Measurements from ENCODE around the gene MTHFD2L. TPM values are rescaled to one million over a fixed set of nuclear protein-coding genes. Genes with fewer than 3 reads are reported as not detected.
A peak's percentile ranks its signal among the peaks of the same experiment; 100 is the strongest.

Gene MTHFD2L
- total RNA-seq, 1 experiment from 2014 or later, result 11.6 TPM

GRCh38 chr4:74108457-74109115 lies 49.3 kb upstream of the MTHFD2L start:
- no peak overlapping the region for H3K27ac ChIP-seq (ENCODE audit: insufficient read length, low read depth, low read length)

More at GRCh38 chr4:74108457-74109115, 49.3 kb upstream of the MTHFD2L start:
- no peaks in the 10 kb centered on the region for H3K36me3 Mint-ChIP-seq (ENCODE audit: insufficient read depth in 1 of 3, low read depth in 3 of 3)
- H3K27ac Mint-ChIP-seq, result peak overlapping the region in 1 of 3 experiments; percentile 48; a peak in 1 of 7 replicates
- Histone ChIP-seq H3K9me3 (ENCODE audit: control insufficient read depth, low read depth, low read length) (no peaks in the 10 kb centered on the region), H3K4me2 (ENCODE audit: insufficient read depth, insufficient read length, low read length) (no peak overlapping the region), H3T11ph (ENCODE audit: low read length) (no peak overlapping the region), H2AFZ (ENCODE audit: low read length) (no peak overlapping the region), H4K8ac (replicated peaks; ENCODE audit: insufficient read length, low read depth, low read length) (no peak overlapping the region), H3K79me2 (ENCODE audit: insufficient read depth, low read length) (no peaks in the 10 kb centered on the region), H2BK15ac (ENCODE audit: low read depth, low read length) (no peak overlapping the region), H3K9ac (ENCODE audit: extremely low read depth, insufficient read length, low read length) (no peak overlapping the region), H4K5ac (ENCODE audit: insufficient read length, low read depth, low read length) (no peak overlapping the region), H3K4ac (ENCODE audit: low read depth, low read length) (no peak overlapping the region), H4K20me1 (ENCODE audit: control insufficient read depth, insufficient read depth, insufficient read length) (no peaks in the 10 kb centered on the region), H3K23me2 (ENCODE audit: insufficient read length, low read depth, low read length, poor library complexity, severe bottlenecking) (no peaks in the 10 kb centered on the region), H3K18ac (ENCODE audit: insufficient read length, low read depth, low read length) (no peak overlapping the region), H2BK120ac (ENCODE audit: low read depth, low read length, poor library complexity, severe bottlenecking) (no peak overlapping the region), H3K79me1 (ENCODE audit: insufficient read depth, low read depth, low read length, poor library complexity, severe bottlenecking) (no peaks in the 10 kb centered on the region), H4K91ac (ENCODE audit: insufficient read length, low read depth, low read length) (no peak overlapping the region), H3K56ac (ENCODE audit: insufficient read length, low read depth, low read length) (no peak overlapping the region), H2AK5ac (ENCODE audit: insufficient read length, low read length) (no peak overlapping the region), H3K27me3 (ENCODE audit: insufficient read depth, low read length) (no peaks in the 10 kb centered on the region), H3K4me1 (ENCODE audit: insufficient read depth, low read length) (no peaks in the 10 kb centered on the region), H2BK5ac (ENCODE audit: insufficient read length, low read length) (no peak overlapping the region), H2BK20ac (ENCODE audit: low read depth, low read length, poor library complexity, severe bottlenecking) (no peak overlapping the region), H3K14ac (ENCODE audit: insufficient read depth, low read length) (no peak overlapping the region), H2BK12ac (ENCODE audit: insufficient read length, low read depth, low read length) (no peak overlapping the region), H3K23ac (ENCODE audit: insufficient read length, low read depth, low read length) (no peak overlapping the region)
- H3K4me3 Mint-ChIP-seq, result no peak overlapping the region
- no peaks in the 10 kb centered on the region for H3K9me3 Mint-ChIP-seq
- WGBS (ENCODE audit: extremely low coverage, insufficient read length, low lambda C conversion rate), result no CpG with 5 or more reads among the region's 1 CpG
- DNase-seq, result no peak
- H3K4me1 Mint-ChIP-seq, result peaks cover 17 to 27% of the 10 kb centered on the region in 2 experiments
- TF ChIP-seq, protein P1, sequence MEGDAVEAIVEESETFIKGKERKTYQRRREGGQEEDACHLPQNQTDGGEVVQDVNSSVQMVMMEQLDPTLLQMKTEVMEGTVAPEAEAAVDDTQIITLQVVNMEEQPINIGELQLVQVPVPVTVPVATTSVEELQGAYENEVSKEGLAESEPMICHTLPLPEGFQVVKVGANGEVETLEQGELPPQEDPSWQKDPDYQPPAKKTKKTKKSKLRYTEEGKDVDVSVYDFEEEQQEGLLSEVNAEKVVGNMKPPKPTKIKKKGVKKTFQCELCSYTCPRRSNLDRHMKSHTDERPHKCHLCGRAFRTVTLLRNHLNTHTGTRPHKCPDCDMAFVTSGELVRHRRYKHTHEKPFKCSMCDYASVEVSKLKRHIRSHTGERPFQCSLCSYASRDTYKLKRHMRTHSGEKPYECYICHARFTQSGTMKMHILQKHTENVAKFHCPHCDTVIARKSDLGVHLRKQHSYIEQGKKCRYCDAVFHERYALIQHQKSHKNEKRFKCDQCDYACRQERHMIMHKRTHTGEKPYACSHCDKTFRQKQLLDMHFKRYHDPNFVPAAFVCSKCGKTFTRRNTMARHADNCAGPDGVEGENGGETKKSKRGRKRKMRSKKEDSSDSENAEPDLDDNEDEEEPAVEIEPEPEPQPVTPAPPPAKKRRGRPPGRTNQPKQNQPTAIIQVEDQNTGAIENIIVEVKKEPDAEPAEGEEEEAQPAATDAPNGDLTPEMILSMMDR (conservative IDR thresholded peaks at IDR 0.05), result no peak
- no peaks in the 10 kb centered on the region for H3K27me3 Mint-ChIP-seq (ENCODE audit: low read depth)

Measured in H9 (cell line).